ENCODE results near the gene CELSR1.

CELSR1 gene

GRCh38 chr22:46537225-46537945, at the start of gene CELSR1:
Gene CELSR1 (minus strand): TSS chr22:46537620. CDS start chr22:46537170, 450 bp downstream.
- H3K4me3 ChIP-seq (ENCODE audit: low read depth, low read length), result peak within 1 kb of the TSS; percentile 37

- no peak overlapping the region for H3K4me3 ChIP-seq (ENCODE audit: low read depth, low read length)
These were observed 49.6 kb upstream of the CELSR1 start for GRCh38 chr22:46587061-46587460.

GRCh38 chr22:46586531-46587011, 49.2 kb upstream of the CELSR1 start:
- H3K4me3 ChIP-seq (ENCODE audit: low read depth, low read length), result no peak overlapping the region

- H3K4me3 ChIP-seq (ENCODE audit: low read depth, low read length), result no peak overlapping the region
These were observed 48.7 kb upstream of the CELSR1 start for GRCh38 chr22:46586123-46586519.

GRCh38 chr22:46585340-46586122, 48.1 kb upstream of the CELSR1 start:
- no peak overlapping the region for H3K4me3 ChIP-seq (ENCODE audit: low read depth, low read length)

GRCh38 chr22:46584081-46584921, 46.9 kb upstream of the CELSR1 start:
- no peak overlapping the region for H3K4me3 ChIP-seq (ENCODE audit: low read depth, low read length)

GRCh38 chr22:46583571-46583970, 46.2 kb upstream of the CELSR1 start:
- no peak overlapping the region for H3K4me3 ChIP-seq (ENCODE audit: low read depth, low read length)

- H3K4me3 ChIP-seq (ENCODE audit: low read depth, low read length), result no peak overlapping the region
These were observed 45.0 kb upstream of the CELSR1 start for GRCh38 chr22:46582281-46582933.

GRCh38 chr22:46581538-46582244, 44.3 kb upstream of the CELSR1 start:
- H3K4me3 ChIP-seq (ENCODE audit: low read depth, low read length), result no peak overlapping the region

GRCh38 chr22:46580940-46581537, 43.6 kb upstream of the CELSR1 start:
- H3K4me3 ChIP-seq (ENCODE audit: low read depth, low read length), result no peak overlapping the region

GRCh38 chr22:46579751-46580449, 42.5 kb upstream of the CELSR1 start:
- H3K4me3 ChIP-seq (ENCODE audit: low read depth, low read length), result no peak overlapping the region

GRCh38 chr22:46578824-46579561, 41.6 kb upstream of the CELSR1 start:
- H3K4me3 ChIP-seq (ENCODE audit: low read depth, low read length), result no peak overlapping the region

GRCh38 chr22:46578251-46578823, 40.9 kb upstream of the CELSR1 start:
- no peak overlapping the region for H3K4me3 ChIP-seq (ENCODE audit: low read depth, low read length)

- H3K4me3 ChIP-seq (ENCODE audit: low read depth, low read length), result peak overlapping the region; percentile 57
These were observed 40.2 kb upstream of the CELSR1 start for GRCh38 chr22:46577368-46578249.

GRCh38 chr22:46576556-46577367, 39.3 kb upstream of the CELSR1 start:
- peak overlapping the region; percentile 57 for H3K4me3 ChIP-seq (ENCODE audit: low read depth, low read length)

- peak overlapping the region; percentile 57 for H3K4me3 ChIP-seq (ENCODE audit: low read depth, low read length)
These were observed 38.6 kb upstream of the CELSR1 start for GRCh38 chr22:46575911-46576555.

All from iPS-11a (cell line).